AG04449 (cell line): Measurements from ENCODE around the gene KLRF1.

Experiments used
- CTCF ChIA-PET: fragments of 350-600 bp; formaldehyde crosslinking; extraction: SDS; loops from one replicate; lab custom pipeline; 2021; ENCODE audit warnings: antibody characterized with exemption; lab: Yijun Ruan, JAX
- POLR2A ChIA-PET: fragments of 400-600, 350-600 bp; formaldehyde crosslinking; extraction: SDS; loops from one replicate; lab custom pipeline; 2020; ENCODE audit warnings: antibody characterized with exemption, inconsistent platforms; lab: Yijun Ruan, JAX
- DNase-seq: peaks from one replicate; pipeline ENCODE4 v3.0.0-alpha.2; 2010; ENCODE audit warnings: low read depth, low spot score
- H3K4me3 ChIP-seq: 2 replicates; pipeline ENCODE4 v1.5.1; 2011; ENCODE audit warnings: low read depth, mild to moderate bottlenecking, control low read depth, low read length
- CTCF ChIP-seq: IDR thresholded peaks from one replicate; pipeline ENCODE4 v1.5.1; 2011; ENCODE audit warnings: mild to moderate bottlenecking, moderate library complexity, low read length, control low read depth, inconsistent platforms; ENCODE audit not compliant: insufficient read depth; ENCODE audit errors: missing control alignments

The KLRF1 gene

DNA sequence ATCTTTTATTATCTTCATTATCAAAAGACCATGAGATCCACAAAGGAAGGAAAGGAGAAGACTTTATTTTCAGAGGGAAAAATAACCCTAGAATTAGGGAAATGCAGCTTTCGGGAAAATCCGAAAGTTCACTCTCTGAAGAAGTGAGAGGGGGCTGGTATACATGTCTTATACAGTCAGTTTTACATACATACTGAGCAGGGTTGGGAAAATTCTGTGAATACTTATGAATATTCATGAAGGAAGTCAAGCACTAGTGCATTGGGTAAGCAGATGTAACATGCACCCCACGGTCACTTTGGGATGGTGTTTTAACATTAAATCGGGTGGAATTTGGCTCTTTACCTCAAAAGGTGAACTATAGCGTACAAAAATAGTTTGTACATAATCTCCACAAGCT is 15.7 kb upstream of the KLRF1 start:
- POLR2A ChIA-PET = no interaction called here
- no peak for TF ChIP-seq CTCF
- no peak overlapping the region for H3K4me3 ChIP-seq
- no peak for DNase-seq
- CTCF ChIA-PET = no interaction called here

- peak; percentile 88 for TF ChIP-seq CTCF
- no peak for DNase-seq
- ChIA-PET CTCF (interaction anchor here (1.5 kb wide), 1 partner anchor 326 kb away, joined by 3 read pairs; no protein-coding TSS in a partner anchor), POLR2A (no interaction called here)
- H3K4me3 ChIP-seq = no peak overlapping the region
Observed at GRCh38 chr12:9813821-9814798, 13.2 kb upstream of the KLRF1 start.

DNA sequence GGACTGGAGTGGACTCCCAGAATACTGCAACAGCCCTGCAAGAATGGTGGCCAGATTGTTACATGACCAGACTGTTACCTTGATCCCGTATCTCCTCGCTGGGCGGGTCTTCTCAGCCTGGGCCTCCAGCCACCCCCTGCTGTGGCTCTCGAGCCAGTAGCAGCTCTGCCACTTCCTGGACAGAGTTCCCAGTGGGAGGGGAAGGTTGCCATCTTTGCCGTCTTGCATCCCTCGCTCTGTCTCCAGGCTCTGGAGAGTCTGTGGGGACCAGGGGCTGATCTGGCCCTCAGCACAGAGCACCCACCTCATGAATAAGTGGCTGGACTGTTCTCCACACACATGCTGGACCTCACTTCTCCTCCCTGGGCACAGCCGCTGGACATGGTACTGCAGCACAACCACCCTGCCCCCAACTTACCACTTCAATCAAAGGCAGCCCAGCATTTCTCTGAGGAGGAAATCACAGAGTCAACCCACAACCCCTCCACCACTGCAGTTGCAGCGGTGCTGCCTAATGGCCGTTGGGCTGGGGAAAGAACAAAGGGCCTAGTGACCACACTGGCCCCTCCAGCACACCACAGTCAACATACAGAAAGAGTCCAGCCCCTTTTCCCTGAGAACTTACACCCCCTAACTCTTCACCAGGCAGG is 6.9 kb upstream of the KLRF1 start:
- TF ChIP-seq CTCF = no peak
- DNase-seq = no peak
- ChIA-PET POLR2A (no interaction called here), CTCF (no interaction called here)
- no peak overlapping the region for H3K4me3 ChIP-seq

GRCh38 chr12:9829483-9829882 is 2.2 kb downstream of the KLRF1 start:
- ChIA-PET POLR2A (no interaction called here), CTCF (interaction anchor here (1.3 kb wide), 1 partner anchor 79 kb away, joined by 7 read pairs; no protein-coding TSS in a partner anchor)
- no peak overlapping the region for H3K4me3 ChIP-seq
- no peak for DNase-seq
- no peak for TF ChIP-seq CTCF

DNA sequence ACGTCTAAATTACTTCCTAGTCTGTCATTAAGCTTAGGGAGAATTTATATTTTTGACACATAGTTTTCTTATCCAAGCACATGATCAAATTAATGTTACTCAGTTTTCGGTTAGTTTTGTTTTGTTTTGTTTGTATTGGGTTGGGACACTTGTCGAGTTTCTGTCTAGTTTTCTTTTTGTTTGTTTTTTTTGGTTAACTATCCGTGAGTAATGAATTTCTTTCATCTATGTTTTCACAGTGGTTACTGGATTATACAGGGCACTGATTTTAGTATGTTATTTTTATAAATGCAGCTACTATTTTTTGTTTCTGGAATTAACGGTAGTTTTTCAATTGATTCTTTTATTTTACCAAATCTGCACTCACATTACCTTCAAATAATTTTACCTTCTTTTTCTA is 2.7 kb downstream of the KLRF1 start:
- DNase-seq = no peak
- CTCF ChIA-PET = interaction anchor here (1.3 kb wide), 1 partner anchor 79 kb away, joined by 7 read pairs; no protein-coding TSS in a partner anchor
- TF ChIP-seq CTCF = no peak
- H3K4me3 ChIP-seq = no peak overlapping the region
- POLR2A ChIA-PET = no interaction called here

- TF ChIP-seq CTCF = no peak
- no peak overlapping the region for H3K4me3 ChIP-seq
- DNase-seq = no peak
- ChIA-PET CTCF (no interaction called here), POLR2A (no interaction called here)
Observed at GRCh38 chr12:9831720-9832119, 4.4 kb downstream of the KLRF1 start.
